Right renal cortex interstitium (tissue), 3 donors: ENCODE data around the gene E2F4. TPM values are rescaled to one million over a fixed set of nuclear protein-coding genes. Genes with fewer than 3 reads are reported as not detected.

Experiments
- DNase-seq, 3 donors: peaks; one replicate each; pipeline ENCODE4 v3.0.0-alpha.2; 2013; ENCODE audit warnings: low read depth in 3 of 3, low spot score in 2 of 3
- polyA plus RNA-seq, 3 donors: library from polyadenylated mRNA; unstranded; fragments of 120-200 nt; gene quantifications; one replicate each; pipeline ENCODE4 v1.2.1, GENCODE V29; 2013; ENCODE audit not compliant: insufficient read length in 3 of 3

E2F4 gene, protein sequence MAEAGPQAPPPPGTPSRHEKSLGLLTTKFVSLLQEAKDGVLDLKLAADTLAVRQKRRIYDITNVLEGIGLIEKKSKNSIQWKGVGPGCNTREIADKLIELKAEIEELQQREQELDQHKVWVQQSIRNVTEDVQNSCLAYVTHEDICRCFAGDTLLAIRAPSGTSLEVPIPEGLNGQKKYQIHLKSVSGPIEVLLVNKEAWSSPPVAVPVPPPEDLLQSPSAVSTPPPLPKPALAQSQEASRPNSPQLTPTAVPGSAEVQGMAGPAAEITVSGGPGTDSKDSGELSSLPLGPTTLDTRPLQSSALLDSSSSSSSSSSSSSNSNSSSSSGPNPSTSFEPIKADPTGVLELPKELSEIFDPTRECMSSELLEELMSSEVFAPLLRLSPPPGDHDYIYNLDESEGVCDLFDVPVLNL
- polyA plus RNA-seq = 10 to 100 TPM; 51.1 to 55.7 (median 53.0) TPM

DNA sequence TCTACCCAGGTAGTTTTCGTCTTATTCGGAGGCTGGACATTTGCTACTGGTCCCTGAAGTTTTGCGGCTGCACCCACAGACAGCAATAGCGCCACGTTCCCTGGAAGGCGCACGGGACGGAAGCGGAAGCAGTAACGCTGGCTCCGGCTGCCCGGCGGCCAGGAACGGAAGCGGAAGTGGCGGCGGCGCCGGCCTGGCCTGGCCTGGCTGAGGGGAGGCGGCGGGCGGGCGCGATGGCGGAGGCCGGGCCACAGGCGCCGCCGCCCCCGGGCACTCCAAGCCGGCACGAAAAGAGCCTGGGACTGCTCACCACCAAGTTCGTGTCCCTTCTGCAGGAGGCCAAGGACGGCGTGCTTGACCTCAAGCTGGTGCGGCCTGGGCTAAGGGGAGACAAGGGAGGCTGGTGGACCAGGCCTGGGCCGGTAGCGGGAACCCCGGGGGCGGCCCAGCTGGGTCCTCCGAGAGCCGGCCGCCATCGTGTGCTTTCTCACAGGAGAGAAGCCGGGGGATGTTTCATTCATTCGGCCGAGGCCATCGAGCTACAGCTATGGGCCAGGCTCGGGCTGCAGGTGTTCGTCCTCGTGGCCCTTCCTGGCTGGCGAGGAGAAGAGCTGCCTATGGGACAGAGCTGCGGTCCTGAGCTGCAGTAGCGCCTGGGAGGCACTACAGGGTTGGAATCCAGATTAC lies at the start of gene E2F4:
Gene E2F4 (plus strand): TSS at position 161 of the 687 bp plus-strand sequence. CDS start 73 bp downstream, at position 234.
- peak; percentile 72 to 80 (median 73) for DNase-seq

DNA sequence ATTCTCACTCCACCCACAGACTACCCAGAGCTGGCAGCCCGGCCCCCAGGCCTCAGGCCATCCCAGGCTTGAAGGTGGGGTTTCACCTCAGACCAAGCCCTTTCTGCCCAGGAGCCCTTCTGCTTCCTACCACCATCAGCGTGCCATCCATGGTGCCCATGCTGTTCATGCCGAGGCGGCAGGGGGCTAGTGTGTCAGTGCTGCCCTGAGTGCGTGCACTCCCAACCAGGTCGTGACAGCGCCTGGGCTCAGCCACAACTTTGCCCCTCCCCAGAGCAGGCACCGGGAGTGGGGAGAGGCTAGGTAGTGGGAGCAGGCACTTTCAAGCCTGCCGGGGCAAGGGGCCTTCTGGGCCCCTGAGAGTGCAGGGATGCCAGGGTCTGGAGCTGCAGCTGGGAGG lies 49.6 kb upstream of the E2F4 start:
- no peak for DNase-seq

DNA sequence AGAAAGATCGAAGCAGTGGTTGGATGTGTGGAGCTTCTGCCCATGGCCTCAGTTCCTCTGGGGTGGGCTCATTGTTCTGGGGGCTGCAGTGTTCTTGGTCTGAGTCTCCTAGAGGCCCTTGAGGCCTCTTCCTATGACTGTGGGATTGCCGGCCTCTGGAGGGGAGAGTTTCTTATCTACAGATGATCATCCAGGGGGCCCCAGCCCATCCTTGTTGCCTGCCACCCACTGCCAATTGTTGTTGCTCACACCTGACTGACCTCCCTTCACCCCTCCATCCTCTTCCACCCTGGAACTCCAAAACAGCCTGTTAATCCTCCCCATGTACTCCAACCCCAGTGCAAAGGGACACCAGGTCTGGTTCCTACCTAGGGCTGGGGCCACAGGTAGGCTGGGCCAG lies 47.0 kb upstream of the E2F4 start:
- no peak for DNase-seq

DNA sequence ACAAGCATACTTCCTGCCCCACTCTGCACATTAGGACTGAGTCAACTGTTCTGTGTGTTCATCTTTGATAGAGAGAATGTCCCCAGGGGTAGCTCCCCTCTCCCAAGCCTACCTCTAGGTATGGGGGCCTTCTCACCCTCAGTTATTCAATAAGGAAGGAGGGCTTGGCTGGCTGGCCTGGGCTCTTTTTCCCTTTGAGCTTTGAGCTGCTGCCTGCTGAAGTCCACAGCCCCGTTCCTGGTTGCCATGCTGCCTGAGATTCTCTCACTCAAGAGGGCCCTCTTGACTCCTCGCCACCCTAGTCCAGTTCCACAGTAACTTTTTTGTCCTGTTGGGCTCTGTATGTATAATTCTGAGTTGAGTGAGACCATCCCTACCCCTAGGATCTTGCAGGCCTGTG lies 46.2 kb upstream of the E2F4 start:
- DNase-seq = no peak

DNA sequence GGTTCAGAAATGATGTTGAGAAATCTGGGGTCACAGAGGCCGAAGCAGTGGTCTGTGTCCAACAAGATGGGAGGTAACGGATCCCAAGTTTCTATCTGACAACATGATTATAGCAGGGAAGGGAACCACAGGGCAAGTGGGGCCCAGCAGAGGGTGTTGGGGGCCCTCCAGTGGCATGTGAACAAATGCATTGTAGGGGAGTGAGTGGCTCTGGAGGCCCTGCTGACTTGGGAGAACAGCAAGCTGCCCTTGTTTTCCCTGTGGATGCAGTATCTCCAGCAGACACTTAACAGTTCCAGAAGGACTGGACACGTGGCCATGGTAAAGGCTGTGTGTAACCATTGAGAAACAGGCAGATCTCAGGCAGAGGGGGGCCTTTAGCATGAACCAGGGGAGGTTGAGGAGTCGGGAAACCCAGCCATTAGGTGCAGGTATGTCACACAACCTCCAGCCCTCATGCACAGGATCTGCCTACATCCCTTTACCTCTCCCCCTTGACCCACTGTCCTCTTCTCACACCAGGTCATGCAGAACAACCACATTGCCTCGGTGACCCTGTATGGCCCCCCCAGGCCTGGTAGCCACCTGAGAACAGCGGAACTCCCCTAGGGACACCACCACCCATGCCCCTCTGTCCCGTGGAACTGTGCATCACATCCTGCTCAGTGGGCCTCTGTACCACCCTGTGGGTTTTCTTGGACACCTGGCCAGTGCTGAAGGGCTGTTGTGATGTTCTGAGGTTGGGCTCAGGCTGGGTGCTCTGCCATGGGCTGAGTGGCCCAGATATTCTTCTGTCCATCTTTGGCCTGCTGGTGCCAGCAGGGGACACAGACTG lies 45.2 kb upstream of the E2F4 start:
- no peak for DNase-seq

DNA sequence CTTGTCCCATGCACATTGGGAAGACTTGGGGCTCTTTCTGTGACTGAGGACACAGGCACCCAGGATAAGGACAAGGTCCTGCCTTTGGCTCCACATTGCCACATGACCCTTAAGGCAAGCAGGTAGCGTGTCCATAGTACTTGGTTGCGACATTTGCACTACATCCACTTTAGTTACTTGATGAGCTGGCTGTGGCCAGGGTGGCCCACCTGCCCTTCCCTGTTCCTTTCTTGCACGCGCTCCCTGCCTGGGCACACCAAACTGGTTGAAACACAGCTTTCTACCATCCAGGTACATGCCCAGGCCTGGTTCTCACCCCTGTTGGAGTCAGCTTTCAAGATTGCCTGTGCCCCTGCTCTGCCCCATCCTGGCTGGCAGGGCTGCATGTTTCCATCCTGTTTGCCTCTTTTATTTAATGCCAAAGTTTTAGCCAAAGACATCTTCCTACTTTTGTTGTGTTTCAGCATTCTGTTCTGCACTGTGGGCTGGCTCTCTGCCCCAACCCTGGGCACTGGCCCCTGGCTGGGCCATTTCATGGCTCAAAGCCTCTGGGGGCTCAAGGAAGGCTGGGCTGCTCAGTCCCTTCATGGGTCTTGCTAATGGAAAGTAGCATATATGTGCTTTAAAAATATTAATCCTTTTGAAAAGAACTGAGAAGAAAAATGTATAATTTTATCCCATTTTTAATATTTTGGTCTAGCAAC lies 44.4 kb upstream of the E2F4 start:
- DNase-seq = no peak

DNA sequence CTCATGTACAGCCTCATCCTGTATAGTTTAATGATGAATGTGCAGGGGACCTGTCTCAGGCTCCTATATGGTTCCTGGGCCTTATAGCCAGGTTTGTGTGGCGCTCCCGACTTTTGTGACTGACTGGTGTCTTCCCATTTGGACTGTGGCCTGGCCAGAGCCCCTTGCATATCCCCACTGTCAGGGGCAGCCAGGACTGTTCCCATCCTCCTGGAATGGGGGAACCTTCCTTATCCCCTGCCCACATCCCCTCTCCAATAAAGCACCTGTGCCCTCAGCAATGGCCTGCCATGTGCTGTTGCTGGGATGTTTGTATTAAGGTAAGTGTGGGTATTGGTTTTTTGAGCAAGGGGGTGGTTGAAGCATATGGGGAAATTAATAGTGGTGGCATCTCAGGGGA lies 43.7 kb upstream of the E2F4 start:
- no peak for DNase-seq

DNA sequence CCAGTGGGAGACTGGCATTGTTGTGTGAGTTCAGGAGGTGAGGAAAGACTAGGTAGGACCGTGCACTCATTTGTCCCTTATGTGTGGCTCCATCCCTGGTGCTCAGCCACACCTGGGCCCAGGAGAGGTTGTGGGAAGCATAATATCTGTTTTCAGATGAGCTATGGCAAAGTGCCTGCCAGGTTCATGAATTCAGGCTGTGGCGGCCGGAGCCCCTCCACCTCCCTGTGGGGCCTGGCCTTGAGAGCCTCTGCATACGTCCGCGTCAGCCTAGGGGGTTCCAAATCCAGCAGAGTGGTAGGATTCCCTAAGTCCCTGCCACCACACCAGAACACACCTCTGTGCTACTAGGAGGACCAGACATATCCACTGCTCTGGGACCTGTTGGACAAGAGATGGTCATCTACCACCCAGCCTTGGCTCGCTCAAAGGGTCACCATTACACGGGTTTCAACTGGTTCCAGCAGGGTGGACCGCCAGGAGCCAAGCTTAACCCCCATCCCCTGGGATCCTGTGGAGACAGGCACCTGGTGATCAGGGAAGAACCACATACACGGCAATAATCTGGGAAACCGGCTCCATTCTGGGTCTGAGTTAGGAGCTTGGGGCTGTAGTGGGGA lies 43.2 kb upstream of the E2F4 start:
- no peak for DNase-seq

DNA sequence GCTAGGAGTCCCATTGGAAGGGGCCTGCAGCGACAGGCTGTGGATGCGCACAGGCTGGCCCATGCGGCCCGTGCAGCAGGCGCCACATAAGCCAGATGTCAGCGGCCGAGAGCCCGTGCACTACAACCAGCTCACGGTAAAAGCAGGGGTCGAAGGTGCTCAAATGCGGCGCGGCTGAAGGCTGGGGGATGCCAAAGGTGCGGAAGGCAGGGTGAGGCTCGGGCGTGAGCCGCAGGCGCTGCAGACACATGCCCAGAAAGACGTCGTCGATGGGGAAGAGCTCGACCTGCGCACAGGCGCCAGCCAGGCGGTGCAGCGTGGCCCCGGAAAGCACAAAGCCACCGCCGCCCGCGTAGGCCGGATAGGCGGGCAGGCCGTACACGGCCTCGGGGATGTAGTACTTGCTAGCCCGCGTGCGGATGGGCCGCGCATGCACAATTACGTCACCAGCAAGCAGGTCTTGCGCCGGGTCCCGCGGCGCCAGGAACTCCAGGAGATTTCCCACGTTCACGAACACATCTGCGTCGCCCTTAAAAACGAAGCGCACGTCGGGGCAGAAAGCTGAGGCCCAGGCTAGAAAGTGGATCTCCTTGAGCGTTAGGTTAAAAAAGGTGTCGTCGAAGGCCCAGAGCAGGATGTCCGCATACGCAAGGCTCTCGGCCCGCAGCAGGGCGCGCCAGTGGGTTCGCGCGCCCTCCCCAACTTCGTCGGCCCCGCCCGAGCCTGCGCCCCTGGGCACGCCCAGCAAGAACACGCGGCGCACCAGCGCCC lies 42.5 kb upstream of the E2F4 start:
- no peak for DNase-seq

DNA sequence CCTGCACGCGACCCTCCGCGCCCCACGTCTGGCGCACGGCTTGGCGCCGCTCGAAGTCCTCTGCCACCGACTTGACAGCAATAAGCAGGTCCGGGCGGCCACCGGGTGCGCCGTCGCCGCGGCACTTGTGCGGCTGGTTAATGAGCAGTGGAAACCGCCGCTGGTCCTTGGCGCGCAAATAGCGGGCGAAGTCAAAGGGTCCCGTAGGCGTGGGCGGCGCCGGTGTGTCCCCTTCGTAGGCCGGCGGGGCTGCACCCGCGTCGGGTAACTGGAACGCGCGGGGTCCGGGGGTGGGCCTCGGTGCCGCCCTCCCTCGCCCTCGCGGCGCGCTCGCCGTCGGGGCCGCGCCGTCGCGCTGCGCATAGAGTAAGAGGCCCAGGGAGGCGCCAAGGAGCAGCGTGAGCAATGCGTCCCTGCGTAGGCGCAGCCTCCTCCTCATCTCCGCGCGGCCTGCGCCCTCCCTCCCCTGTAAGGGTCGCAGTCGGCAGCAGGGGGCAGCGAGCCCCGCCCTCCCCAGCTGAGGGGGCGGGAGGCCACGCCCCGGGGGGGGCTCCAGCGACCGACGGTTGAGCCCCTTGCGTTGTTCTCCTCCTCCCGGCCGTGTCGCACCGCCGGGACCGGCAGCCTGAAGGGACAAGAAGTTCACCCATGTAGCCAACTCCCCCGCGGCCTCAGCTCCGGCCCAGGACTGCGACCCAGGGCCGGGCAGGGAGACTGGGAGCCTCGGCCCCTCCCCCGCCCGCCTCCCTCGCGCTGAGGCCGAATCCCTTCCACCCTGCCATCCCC lies 41.7 kb upstream of the E2F4 start:
- DNase-seq = no peak

DNA sequence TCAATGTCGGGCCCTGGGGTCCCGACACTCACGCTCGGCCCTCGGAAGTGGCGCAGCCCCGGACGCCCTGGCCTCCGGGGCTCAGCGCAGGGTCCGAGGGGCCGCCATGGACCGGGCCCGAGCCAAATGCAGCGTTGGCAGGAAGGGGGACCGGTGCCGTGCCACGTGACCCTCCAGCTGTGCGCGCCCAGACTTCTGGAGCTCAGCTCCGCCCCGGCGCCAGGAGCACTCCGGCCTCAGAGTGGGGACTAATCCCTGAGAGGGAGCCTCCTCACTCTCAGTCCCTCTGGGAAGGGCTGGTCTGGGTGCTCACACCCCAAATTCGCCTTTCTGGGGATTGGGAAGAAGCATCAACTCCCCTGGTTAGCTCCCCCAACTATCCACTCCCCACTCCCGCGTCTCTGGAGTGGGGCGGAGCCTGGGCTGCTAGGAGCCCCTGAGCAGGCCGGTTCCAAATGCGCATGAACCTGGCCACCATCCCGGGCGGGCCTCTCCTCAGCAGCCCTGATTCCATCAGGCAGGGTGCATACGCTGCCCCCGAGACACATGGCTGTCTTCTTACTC lies 41.0 kb upstream of the E2F4 start, which contains the start of gene B3GNT9:
Gene B3GNT9 (minus strand): TSS at position 166 of the 564 bp plus-strand sequence. CDS start 513 bp downstream, outside the sequence.
- DNase-seq = no peak

DNA sequence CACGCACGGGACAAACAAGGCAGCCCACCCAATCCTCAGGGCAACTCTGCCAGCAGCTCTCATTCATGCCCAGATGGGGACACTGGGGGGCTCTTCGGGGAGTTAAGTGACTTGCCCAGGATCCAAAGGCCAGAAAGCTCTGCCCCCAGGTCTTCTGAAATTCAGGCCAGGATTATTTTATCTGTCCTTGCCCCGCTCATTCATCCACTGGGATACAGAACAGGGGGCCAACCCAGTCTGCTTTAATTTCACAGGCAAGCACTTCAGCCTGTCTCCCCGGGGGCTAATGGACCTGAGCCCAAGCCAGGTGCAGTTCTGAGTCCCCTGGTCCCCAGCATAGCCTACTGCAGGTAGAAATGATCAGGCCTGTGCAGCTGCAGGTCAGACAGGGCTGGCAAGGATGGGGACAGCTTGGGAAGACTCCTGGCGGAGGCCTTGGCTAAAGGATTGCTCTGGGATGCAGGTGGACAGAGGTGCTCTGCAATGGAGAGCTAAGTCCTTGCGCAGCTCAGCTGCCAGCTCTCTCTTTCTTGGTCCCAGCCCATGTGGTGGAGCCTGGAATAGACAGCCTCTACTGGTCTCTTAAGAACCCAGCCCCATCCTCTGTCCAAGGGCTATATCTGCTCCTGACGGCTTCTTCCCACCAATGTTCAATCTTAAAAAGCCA lies 40.4 kb upstream of the E2F4 start:
- DNase-seq = no peak

DNA sequence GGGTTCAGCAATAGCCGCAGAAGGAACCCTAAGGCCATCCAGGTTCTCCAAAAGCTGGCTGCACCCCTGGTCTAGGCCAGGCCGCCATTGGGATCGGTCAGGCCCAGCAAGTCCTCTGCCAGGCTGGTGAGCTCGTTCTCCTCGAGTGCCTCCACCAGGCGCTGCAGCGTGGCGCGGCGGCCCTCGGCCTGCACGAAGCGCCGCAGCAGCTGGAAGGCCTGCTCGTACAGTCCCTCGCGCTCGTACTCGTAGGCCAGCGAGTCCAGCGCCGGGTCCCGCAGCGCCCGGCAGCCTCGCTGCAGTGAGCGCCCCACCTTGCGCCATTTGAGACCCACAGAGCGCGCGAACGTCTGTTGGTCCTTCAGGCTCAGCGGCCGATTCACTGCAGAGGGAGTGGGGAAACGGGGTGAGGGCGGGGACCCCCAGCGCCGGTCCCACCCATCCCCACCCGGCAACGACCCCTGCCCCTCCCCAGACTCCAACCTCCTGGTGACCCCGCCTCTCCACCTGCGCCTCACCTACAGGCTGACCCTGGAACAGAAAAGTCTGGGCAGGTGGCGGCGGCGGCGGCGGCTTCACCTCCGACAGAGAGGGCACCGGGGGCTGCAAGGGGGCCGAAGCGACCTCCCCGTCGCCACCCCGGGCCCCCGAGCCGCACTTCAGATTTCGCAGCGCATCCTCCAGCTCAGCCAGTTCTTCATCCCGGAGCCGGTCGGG lies 37.2 kb upstream of the E2F4 start:
- no peak for DNase-seq

DNA sequence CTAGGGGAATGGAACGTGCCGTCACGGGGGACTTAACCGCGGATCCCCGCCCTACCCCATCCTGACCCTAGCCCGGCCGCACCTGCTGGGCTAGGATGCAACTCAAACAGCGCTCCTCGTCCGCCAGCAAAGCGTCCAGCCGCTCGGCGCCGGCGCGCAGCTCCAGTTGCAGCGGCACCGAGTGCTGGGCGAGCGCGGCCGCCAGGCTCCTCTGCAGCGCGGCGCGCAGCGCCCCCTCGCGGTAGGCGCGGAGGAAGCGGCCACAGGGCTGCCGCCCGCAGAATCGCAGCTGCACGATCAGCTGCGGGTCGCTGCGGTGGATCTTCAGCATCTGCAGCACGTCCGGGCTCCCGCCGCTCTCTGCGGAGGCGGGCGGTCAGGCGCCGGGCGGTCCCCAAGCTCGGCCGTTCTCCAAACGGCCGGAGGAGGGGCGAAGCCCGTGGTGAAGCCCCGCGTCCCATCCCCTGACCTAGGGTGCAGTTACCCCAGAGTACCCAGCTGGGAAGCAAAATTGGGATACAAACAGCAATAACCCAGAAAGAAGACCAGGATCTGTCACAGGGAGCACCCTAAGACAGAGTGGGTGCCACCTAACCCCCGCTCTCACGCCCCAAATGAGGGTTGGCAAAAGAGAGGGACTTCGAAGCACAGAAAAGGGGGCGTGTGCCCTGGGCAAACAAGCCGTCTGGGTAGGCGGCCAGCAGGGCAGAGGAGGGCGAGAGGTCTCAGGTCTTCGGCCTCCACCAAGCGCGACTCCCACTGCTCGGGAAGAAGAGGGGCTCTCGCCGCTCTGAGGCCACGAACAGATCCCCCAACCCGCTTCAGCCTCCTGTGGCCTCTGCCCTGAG lies 36.4 kb upstream of the E2F4 start:
- no peak for DNase-seq

DNA sequence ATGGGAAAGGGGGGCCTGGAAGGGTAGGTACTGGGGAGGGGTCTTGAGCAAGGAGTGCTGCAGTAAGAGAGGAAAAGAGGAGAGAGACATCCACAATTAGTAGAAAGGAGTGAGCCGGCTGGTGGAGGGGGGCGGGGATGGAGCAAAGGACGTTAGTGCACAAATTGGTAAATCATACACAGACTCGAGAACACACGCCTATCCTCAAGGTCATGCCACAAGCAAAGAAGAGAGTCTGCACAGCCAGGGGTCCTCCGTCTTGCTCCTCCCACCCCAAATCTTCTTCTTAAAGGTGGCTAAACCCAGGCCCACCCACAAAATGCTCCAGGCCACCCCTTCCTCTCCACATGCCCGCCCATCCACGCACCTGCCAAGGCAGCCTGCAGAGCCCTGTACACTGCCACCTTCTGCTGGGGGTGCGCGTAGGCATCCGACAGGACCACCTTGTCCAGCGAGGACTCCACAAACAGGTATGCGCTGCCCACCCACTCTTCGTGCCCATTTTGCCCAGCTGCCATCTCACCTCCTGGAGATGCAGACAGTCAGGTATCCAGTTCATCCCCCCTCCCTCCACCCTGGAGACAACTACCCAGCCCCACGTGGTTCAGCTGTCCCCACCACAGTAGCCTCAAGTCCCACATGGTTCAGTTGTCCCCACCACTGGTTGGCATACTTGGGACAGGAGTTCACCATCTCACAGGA lies 35.7 kb upstream of the E2F4 start:
- DNase-seq = no peak
